ENCODE data around the gene RGCC.

The RGCC gene

GRCh38 chr13:41418027-41418426, 39.3 kb upstream of the RGCC start:
- Histone ChIP-seq H3K27ac (ENCODE audit: extremely low read depth, low read depth, low read length) (no peak overlapping the region), H3K4me1 (ENCODE audit: control insufficient read depth, insufficient read depth, low read length) (no peaks in the 10 kb centered on the region), H3K36me3 (ENCODE audit: control insufficient read depth in 2 of 2, insufficient read depth in 1 of 2, low read length in 2 of 2) (no peaks in the 10 kb centered on the region), H3K4me3 (ENCODE audit: low read depth, low read length) (no peak overlapping the region), H3K9me3 (ENCODE audit: control insufficient read depth, insufficient read depth, low read depth, low read length) (no peaks in the 10 kb centered on the region)
- TF ChIP-seq PRDM1 (tag by site-specific recombination; IDR thresholded peaks at IDR 0.05) (no peak), ZNF133 (tag by site-specific recombination; IDR thresholded peaks at IDR 0.05) (no peak), ZNF37A (tag by site-specific recombination; IDR thresholded peaks at IDR 0.05) (no peak), YY2 (tag by site-specific recombination; IDR thresholded peaks at IDR 0.05) (no peak), MZF1 (tag by site-specific recombination; IDR thresholded peaks at IDR 0.05; ENCODE audit: borderline replicate concordance) (no peak), ZBTB26 (tag by site-specific recombination; optimal IDR thresholded peaks at IDR 0.05) (no peak), ZNF16 (tag by site-specific recombination; IDR thresholded peaks at IDR 0.05; ENCODE audit: low read depth) (no peak)
- TF ChIP-seq, protein P1, sequence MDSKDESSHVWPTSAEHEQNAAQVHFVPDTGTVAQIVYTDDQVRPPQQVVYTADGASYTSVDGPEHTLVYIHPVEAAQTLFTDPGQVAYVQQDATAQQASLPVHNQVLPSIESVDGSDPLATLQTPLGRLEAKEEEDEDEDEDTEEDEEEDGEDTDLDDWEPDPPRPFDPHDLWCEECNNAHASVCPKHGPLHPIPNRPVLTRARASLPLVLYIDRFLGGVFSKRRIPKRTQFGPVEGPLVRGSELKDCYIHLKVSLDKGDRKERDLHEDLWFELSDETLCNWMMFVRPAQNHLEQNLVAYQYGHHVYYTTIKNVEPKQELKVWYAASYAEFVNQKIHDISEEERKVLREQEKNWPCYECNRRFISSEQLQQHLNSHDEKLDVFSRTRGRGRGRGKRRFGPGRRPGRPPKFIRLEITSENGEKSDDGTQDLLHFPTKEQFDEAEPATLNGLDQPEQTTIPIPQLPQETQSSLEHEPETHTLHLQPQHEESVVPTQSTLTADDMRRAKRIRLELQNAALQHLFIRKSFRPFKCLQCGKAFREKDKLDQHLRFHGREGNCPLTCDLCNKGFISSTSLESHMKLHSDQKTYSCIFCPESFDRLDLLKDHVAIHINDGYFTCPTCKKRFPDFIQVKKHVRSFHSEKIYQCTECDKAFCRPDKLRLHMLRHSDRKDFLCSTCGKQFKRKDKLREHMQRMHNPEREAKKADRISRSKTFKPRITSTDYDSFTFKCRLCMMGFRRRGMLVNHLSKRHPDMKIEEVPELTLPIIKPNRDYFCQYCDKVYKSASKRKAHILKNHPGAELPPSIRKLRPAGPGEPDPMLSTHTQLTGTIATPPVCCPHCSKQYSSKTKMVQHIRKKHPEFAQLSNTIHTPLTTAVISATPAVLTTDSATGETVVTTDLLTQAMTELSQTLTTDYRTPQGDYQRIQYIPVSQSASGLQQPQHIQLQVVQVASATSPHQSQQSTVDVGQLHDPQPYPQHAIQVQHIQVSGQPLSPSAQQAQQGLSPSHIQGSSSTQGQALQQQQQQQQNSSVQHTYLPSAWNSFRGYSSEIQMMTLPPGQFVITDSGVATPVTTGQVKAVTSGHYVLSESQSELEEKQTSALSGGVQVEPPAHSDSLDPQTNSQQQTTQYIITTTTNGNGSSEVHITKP (tag by site-specific recombination; IDR thresholded peaks at IDR 0.05), result no peak
- ChIA-PET POLR2A (no interaction called here), CTCF (interaction anchor here (0.8 kb wide), 1 partner anchor 235 kb away, joined by 3 read pairs; no protein-coding TSS in a partner anchor)

- no peak for TF ChIP-seq ZNF560 (tag by site-specific recombination; IDR thresholded peaks at IDR 0.05; ENCODE audit: borderline replicate concordance)
- TF ChIP-seq ZFHX2 (tag by site-specific recombination; conservative IDR thresholded peaks at IDR 0.05), result no peak
- TF ChIP-seq OVOL3 (tag by site-specific recombination; IDR thresholded peaks at IDR 0.05), result no peak
- TF ChIP-seq ZIC2 (tag by site-specific recombination; IDR thresholded peaks at IDR 0.05), result no peak
- no peak for TF ChIP-seq ZNF514 (tag by site-specific recombination; IDR thresholded peaks at IDR 0.05)
- TF ChIP-seq ZNF768 (tag by site-specific recombination; IDR thresholded peaks at IDR 0.05), result no peak
- TF ChIP-seq, protein P2, sequence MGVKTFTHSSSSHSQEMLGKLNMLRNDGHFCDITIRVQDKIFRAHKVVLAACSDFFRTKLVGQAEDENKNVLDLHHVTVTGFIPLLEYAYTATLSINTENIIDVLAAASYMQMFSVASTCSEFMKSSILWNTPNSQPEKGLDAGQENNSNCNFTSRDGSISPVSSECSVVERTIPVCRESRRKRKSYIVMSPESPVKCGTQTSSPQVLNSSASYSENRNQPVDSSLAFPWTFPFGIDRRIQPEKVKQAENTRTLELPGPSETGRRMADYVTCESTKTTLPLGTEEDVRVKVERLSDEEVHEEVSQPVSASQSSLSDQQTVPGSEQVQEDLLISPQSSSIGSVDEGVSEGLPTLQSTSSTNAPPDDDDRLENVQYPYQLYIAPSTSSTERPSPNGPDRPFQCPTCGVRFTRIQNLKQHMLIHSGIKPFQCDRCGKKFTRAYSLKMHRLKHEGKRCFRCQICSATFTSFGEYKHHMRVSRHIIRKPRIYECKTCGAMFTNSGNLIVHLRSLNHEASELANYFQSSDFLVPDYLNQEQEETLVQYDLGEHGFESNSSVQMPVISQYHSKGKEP (tag by site-specific recombination; IDR thresholded peaks at IDR 0.05), result no peak
- no peak for TF ChIP-seq ZNF157 (tag by site-specific recombination; IDR thresholded peaks at IDR 0.05)
- TF ChIP-seq, protein P3, sequence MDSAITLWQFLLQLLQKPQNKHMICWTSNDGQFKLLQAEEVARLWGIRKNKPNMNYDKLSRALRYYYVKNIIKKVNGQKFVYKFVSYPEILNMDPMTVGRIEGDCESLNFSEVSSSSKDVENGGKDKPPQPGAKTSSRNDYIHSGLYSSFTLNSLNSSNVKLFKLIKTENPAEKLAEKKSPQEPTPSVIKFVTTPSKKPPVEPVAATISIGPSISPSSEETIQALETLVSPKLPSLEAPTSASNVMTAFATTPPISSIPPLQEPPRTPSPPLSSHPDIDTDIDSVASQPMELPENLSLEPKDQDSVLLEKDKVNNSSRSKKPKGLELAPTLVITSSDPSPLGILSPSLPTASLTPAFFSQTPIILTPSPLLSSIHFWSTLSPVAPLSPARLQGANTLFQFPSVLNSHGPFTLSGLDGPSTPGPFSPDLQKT (IDR thresholded peaks at IDR 0.05; ENCODE audit: borderline replicate concordance, low read depth, low read length), result no peak
- no peak for TF ChIP-seq ZNF302 (tag by site-specific recombination; IDR thresholded peaks at IDR 0.05; ENCODE audit: low read depth)
- TF ChIP-seq ZSCAN23 (tag by site-specific recombination; IDR thresholded peaks at IDR 0.05), result no peak
- no peak for TF ChIP-seq TRIM28 (IDR thresholded peaks at IDR 0.05; ENCODE audit: borderline replicate concordance, low read length)
- TF ChIP-seq GLIS2 (tag by site-specific recombination; IDR thresholded peaks at IDR 0.05), result no peak
- TF ChIP-seq GFI1B (tag by site-specific recombination; IDR thresholded peaks at IDR 0.05), result no peak
- TF ChIP-seq ZBTB17 (tag by site-specific recombination; IDR thresholded peaks at IDR 0.05), result no peak
- no peak for TF ChIP-seq ZNF184 (tag by site-specific recombination; IDR thresholded peaks at IDR 0.05)
- TF ChIP-seq PATZ1 (tag by site-specific recombination; IDR thresholded peaks at IDR 0.05), result no peak
- no peak for TF ChIP-seq SP2 (tag by site-specific recombination; IDR thresholded peaks at IDR 0.05)
- no peak for TF ChIP-seq SP7 (tag by site-specific recombination; IDR thresholded peaks at IDR 0.05)
- H3K27ac ChIP-seq (ENCODE audit: extremely low read depth, low read depth, low read length), result no peak overlapping the region
These were observed 38.6 kb upstream of the RGCC start for GRCh38 chr13:41418731-41419130.

More at GRCh38 chr13:41418731-41419130, 38.6 kb upstream of the RGCC start:
- no peaks in the 10 kb centered on the region for H3K9me3 ChIP-seq (ENCODE audit: control insufficient read depth, insufficient read depth, low read depth, low read length)
- H3K4me3 ChIP-seq (ENCODE audit: low read depth, low read length), result no peak overlapping the region
- POLR2A ChIA-PET, result no interaction called here
- CTCF ChIA-PET, result no interaction called here
- H3K36me3 ChIP-seq (ENCODE audit: control insufficient read depth in 2 of 2, insufficient read depth in 1 of 2, low read length in 2 of 2), result no peaks in the 10 kb centered on the region
- no peaks in the 10 kb centered on the region for H3K4me1 ChIP-seq (ENCODE audit: control insufficient read depth, insufficient read depth, low read length)

All from HEK293 (cell line).